ENCODE measurements around the gene PAX2.

GRCh38 chr10:100830728-100831111 lies 85.3 kb downstream of the PAX2 start:
- no peak for TF ChIP-seq CTCF (IDR thresholded peaks at IDR 0.05)
- TF ChIP-seq POLR2A (IDR thresholded peaks at IDR 0.05), result no peak
